SK-N-SH (cell line): ENCODE results near the gene GSG1L. TPM values are rescaled to one million over a fixed set of nuclear protein-coding genes. Genes with fewer than 3 reads are reported as not detected.
"Not testable (repeated sequence)": the region's sequence is repeated elsewhere in the genome, so short reads cannot be mapped to it uniquely, and the experiment has no call there.

Experiments
- CTCF ChIA-PET: fragments of 300-600, 350-600 bp; formaldehyde crosslinking; extraction: SDS; loops from one replicate; lab custom pipeline; 2021; lab: Yijun Ruan, JAX
- POLR2A ChIA-PET: fragments of 350-600 bp; sonication (Branson Sonifier 250); formaldehyde crosslinking; extraction: SDS; loops from one replicate; lab custom pipeline; 2020; ENCODE audit warnings: antibody characterized with exemption, inconsistent platforms; lab: Yijun Ruan, JAX
- DNase-seq: peaks from one replicate; pipeline ENCODE4 v3.0.0; 2012
- H2AFZ ChIP-seq: fragments of 200-600 bp; sonication (generic); 2 replicates; pipeline ENCODE4 v1.8.1; 2016; ENCODE audit warnings: antibody characterized with exemption, mild to moderate bottlenecking, low read depth
- H3F3A ChIP-seq: fragments of 200-600 bp; sonication (generic); replicated peaks from 2 replicates; pipeline ENCODE3; 2016; ENCODE audit warnings: antibody characterized with exemption, mild to moderate bottlenecking; ENCODE audit not compliant: insufficient read depth
- H3K27ac ChIP-seq, 2 experiments: fragments of 200-500 bp in 1 of 2; fragments of 200-600 bp in 1 of 2; sonication (Bioruptor generic) in 1 of 2; sonication (generic), shearing (Covaris generic) in 1 of 2; 2 replicates each; pipeline versions ENCODE4 v1.5.1 to v1.6.1; 2014 to 2016; ENCODE audit warnings: low read depth in 2 of 2, inconsistent platforms in 1 of 2, low read length in 1 of 2, mild to moderate bottlenecking in 1 of 2, mixed read lengths in 1 of 2
- H3K27me3 ChIP-seq: fragments of 200-600 bp; sonication (generic), shearing (Covaris generic); 2 replicates; pipeline ENCODE4 v1.6.1; 2016; ENCODE audit warnings: mixed run types; ENCODE audit not compliant: insufficient read depth
- H3K36me3 ChIP-seq, 2 experiments: fragments of 200-500 bp in 1 of 2; fragments of 200-600 bp in 1 of 2; sonication (Bioruptor generic) in 1 of 2; sonication (generic) in 1 of 2; replicated peaks in 1 of 2; 2 replicates each; pipeline versions ENCODE3 to v1.5.1; 2014 to 2016; ENCODE audit warnings: low read length in 1 of 2, mild to moderate bottlenecking in 1 of 2; ENCODE audit not compliant: insufficient read depth in 2 of 2, control insufficient read depth in 1 of 2
- H3K4me1 ChIP-seq, 2 experiments: fragments of 200-500 bp in 1 of 2; fragments of 200-600 bp in 1 of 2; sonication (Bioruptor generic) in 1 of 2; sonication (generic), shearing (Covaris generic) in 1 of 2; 2 replicates each; pipeline versions ENCODE4 v1.5.1 to v1.6.1; 2014 to 2016; ENCODE audit warnings: low read depth in 1 of 2, low read length in 1 of 2, mixed run types in 1 of 2; ENCODE audit not compliant: insufficient read depth in 2 of 2, control insufficient read depth in 1 of 2
- H3K4me2 ChIP-seq: fragments of 200-600 bp; sonication (generic), shearing (Covaris generic); 2 replicates; pipeline ENCODE4 v1.6.1; 2017; ENCODE audit warnings: mixed run types
- H3K4me3 ChIP-seq, 2 experiments: fragments of 200-500 bp in 1 of 2; fragments of 200-600 bp in 1 of 2; sonication (Bioruptor generic) in 1 of 2; sonication (generic), shearing (Covaris generic) in 1 of 2; 2 replicates each; pipeline versions ENCODE4 v1.5.1 to v1.8.1; 2014 to 2016; ENCODE audit warnings: low read depth in 2 of 2, inconsistent platforms in 1 of 2, low read length in 1 of 2, mild to moderate bottlenecking in 1 of 2, mixed read lengths in 1 of 2, moderate library complexity in 1 of 2
- H3K79me2 ChIP-seq: fragments of 200-600 bp; sonication (generic); 2 replicates; pipeline ENCODE4 v1.8.1; 2017; ENCODE audit warnings: mild to moderate bottlenecking; ENCODE audit not compliant: insufficient read depth
- H3K9ac ChIP-seq: fragments of 200-600 bp; sonication (generic); 2 replicates; pipeline ENCODE4 v1.6.1; 2017; ENCODE audit warnings: mixed run types
- H3K9me2 ChIP-seq: fragments of 200-600 bp; sonication (generic); 2 replicates; pipeline ENCODE4 v1.6.1; 2017; ENCODE audit warnings: mixed run types
- H3K9me3 ChIP-seq: fragments of 200-600 bp; sonication (generic); 2 replicates; pipeline ENCODE4 v1.6.1; 2017; ENCODE audit warnings: mixed run types, mild to moderate bottlenecking, moderate library complexity
- H4K20me1 ChIP-seq: fragments of 200-600 bp; sonication (generic); 2 replicates; pipeline ENCODE4 v1.6.1; 2017; ENCODE audit warnings: mild to moderate bottlenecking, mixed run types; ENCODE audit not compliant: insufficient read depth
- FOXJ3 ChIP-seq: sonication (generic); formaldehyde crosslinking; IDR thresholded peaks from 2 replicates; pipeline ENCODE4 v1.5.1; 2020; ENCODE audit warnings: mild to moderate bottlenecking, missing genetic modification reagents
- GABPA ChIP-seq: IDR thresholded peaks from 2 replicates; pipeline ENCODE4 v1.4.0; 2012; ENCODE audit warnings: low read depth, mild to moderate bottlenecking
- MEF2A ChIP-seq: IDR thresholded peaks from 2 replicates; pipeline ENCODE4 v1.4.0; 2012; ENCODE audit warnings: low read depth, borderline replicate concordance
- POLR2AphosphoS5 ChIP-seq: IDR thresholded peaks from 2 replicates; pipeline ENCODE4 v1.6.1; 2012; ENCODE audit warnings: low read depth, low read length
- RFX5 ChIP-seq: IDR thresholded peaks from 2 replicates; pipeline ENCODE4 v1.6.1; 2012; ENCODE audit warnings: mild to moderate bottlenecking, improper control_type of control experiment, low read length
- SMC3 ChIP-seq: IDR thresholded peaks from 2 replicates; pipeline ENCODE4 v1.6.1; 2012; ENCODE audit warnings: low read depth, low read length, improper control_type of control experiment
- WGBS: methylation state at CpG from one replicate; pipeline ENCODE4 v1.1.6; 2017; ENCODE audit warnings: low lambda C conversion rate; 5-methylcytosine and 5-hydroxymethylcytosine counted together
- polyA plus RNA-seq, 3 experiments: library from polyadenylated mRNA; depleted of rRNA; stranded (reverse); fragments of >200 nt; gene quantifications; 2 replicates each; pipeline ENCODE4 v1.2.3, GENCODE V29; 2012
- TF ChIP-seq, protein P1 (sequence below): fragments of 150-350 bp; IDR thresholded peaks from 2 replicates; pipeline ENCODE4 v1.6.1; 2017; ENCODE audit warnings: antibody characterized with exemption, low read length, low read depth, borderline replicate concordance
- TF ChIP-seq, protein P2 (sequence below): IDR thresholded peaks from 2 replicates; pipeline ENCODE4 v1.4.0; 2012; ENCODE audit warnings: low read depth
- TF ChIP-seq, protein P3 (sequence below): fragments of 150-350 bp; IDR thresholded peaks from 2 replicates; pipeline ENCODE4 v1.6.1; 2016; ENCODE audit warnings: mild to moderate bottlenecking, low read depth, low read length
- TF ChIP-seq, protein P4 (sequence below): IDR thresholded peaks from 2 replicates; pipeline ENCODE4 v1.4.0; 2012; ENCODE audit warnings: low read depth, borderline replicate concordance
- TF ChIP-seq, protein P5 (sequence below): IDR thresholded peaks from 2 replicates; pipeline ENCODE4 v1.4.0; 2012; ENCODE audit warnings: low read depth, borderline replicate concordance
- TF ChIP-seq, protein P6 (sequence below): IDR thresholded peaks from 2 replicates; pipeline ENCODE4 v1.6.1; 2012; ENCODE audit warnings: mild to moderate bottlenecking, low read depth, low read length, moderate library complexity

Gene GSG1L
- polyA plus RNA-seq, 1 of the 3 experiments (the other 2 are of a cell fraction) = not detected

DNA sequence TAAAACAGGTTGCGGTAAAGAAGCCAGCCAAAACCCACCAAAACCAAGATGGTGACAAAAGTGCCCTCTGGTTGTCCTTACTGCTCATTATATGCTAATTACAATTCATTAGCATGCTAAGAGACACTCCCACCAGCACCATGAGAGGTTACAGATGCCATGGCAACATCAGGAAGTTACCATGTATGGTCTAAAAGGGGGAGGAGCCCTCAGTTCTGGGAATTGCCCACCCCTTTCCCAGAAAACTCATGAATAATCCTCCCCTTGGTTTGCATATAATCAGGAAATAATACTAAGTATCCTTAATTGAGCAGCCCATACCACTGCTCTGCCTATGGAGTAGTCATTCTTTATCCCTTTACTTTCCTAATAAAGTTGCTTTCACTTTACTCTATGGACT, 190.9 kb downstream of the GSG1L start:
- DNase-seq, H3K36me3 ChIP-seq, CTCF ChIA-PET, H3K9me3 ChIP-seq, H3K79me2 ChIP-seq, POLR2A ChIA-PET, H3K9me2 ChIP-seq, H2AFZ ChIP-seq, H3K27me3 ChIP-seq, H3K9ac ChIP-seq, H3K27ac ChIP-seq, H3K4me1 ChIP-seq, H4K20me1 ChIP-seq, H3F3A ChIP-seq, H3K4me3 ChIP-seq, H3K4me2 ChIP-seq: not testable (repeated sequence)
- 94% methylated on average over 1 of the region's 1 CpG for WGBS

DNA sequence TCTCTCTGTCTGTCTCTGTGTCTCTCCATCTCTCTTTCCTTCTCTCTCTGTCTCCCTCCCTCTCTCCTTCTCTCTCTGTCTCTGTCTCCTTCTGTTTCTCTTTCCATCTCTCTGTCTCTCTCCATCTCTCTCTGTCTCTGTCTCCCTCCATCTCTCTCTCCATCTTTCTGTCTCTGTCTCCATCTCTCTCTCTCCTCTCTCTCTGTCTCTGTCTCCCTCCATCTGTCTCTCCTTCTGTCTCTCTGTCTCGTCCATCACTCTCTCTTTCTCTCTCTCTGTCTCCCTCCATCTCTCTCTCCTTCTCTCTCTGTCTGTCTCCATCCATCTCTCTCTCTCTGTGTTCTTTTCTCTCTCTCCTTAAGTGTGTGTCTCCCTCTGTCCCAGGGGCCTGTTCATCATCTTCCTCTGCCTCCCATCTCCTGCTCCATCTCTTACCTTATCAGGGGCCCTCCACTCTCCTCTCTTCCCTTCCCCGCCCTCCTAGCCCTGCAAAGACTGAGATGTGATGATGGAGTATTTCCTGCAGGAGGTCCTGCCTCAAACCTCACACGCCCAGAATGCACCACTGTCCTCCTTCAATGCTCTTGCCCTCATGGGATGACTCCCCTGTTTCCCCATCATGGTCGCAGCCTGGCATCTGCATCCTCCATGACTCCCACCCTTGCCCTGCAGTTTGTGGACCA, 193.3 kb downstream of the GSG1L start:
- Histone ChIP-seq H3K4me1 (no peaks in the 10 kb centered on the region), H2AFZ (no peak overlapping the region), H3K4me3 (no peak overlapping the region), H3K9me3 (no peaks in the 10 kb centered on the region), H3K9ac (no peak overlapping the region), H3K27me3 (no peaks in the 10 kb centered on the region), H3K4me2 (no peak overlapping the region), H3K79me2 (no peaks in the 10 kb centered on the region), H3K9me2 (no peaks in the 10 kb centered on the region), H3K27ac (no peak overlapping the region), H4K20me1 (no peaks in the 10 kb centered on the region), H3K36me3 (no peaks in the 10 kb centered on the region), H3F3A (no peaks in the 10 kb centered on the region)
- no peak for DNase-seq
- no peak for TF ChIP-seq FOXJ3 (CRISPR knock-in tag)
- TF ChIP-seq MEF2A = no peak
- TF ChIP-seq, protein P1, sequence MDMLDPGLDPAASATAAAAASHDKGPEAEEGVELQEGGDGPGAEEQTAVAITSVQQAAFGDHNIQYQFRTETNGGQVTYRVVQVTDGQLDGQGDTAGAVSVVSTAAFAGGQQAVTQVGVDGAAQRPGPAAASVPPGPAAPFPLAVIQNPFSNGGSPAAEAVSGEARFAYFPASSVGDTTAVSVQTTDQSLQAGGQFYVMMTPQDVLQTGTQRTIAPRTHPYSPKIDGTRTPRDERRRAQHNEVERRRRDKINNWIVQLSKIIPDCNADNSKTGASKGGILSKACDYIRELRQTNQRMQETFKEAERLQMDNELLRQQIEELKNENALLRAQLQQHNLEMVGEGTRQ = no peak
- TF ChIP-seq, protein P2, sequence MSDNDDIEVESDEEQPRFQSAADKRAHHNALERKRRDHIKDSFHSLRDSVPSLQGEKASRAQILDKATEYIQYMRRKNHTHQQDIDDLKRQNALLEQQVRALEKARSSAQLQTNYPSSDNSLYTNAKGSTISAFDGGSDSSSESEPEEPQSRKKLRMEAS = no peak
- TF ChIP-seq, protein P3, sequence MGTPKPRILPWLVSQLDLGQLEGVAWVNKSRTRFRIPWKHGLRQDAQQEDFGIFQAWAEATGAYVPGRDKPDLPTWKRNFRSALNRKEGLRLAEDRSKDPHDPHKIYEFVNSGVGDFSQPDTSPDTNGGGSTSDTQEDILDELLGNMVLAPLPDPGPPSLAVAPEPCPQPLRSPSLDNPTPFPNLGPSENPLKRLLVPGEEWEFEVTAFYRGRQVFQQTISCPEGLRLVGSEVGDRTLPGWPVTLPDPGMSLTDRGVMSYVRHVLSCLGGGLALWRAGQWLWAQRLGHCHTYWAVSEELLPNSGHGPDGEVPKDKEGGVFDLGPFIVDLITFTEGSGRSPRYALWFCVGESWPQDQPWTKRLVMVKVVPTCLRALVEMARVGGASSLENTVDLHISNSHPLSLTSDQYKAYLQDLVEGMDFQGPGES = no peak
- TF ChIP-seq GABPA = no peak
- no peak for TF ChIP-seq RFX5
- TF ChIP-seq SMC3 = no peak
- ChIA-PET POLR2A (no interaction called here), CTCF (no interaction called here)
- 23% methylated on average over 4 of the region's 4 CpGs for WGBS

DNA sequence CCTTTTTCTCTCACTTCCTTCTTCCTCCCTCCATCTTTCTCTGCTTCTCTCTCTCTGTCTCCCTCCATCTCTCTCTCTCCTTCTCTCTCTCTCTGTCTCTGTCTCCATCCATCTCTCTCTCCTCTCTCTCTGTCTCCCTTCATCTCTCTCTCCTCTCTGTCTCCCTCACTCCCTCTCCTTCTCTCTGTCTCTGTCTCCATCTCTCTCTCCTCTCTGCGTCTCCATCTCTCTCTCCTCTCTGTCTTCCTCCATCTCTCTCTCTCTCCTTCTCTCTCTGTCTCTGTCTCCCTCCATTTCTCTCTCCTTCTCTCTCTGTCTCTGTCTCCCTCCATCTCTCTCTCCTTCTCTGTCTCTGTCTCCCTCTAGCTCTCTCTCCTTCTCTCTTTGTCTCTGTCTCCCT, 194.1 kb downstream of the GSG1L start:
- ChIA-PET CTCF (interaction anchor here (1.0 to 2.5 kb wide), 2 partner anchors 103 to 171 kb away, joined by 3 to 13 read pairs; no protein-coding TSS in a partner anchor), POLR2A (no interaction called here)
- 47% methylated on average over 1 of the region's 1 CpG for WGBS
- TF ChIP-seq, protein P4, sequence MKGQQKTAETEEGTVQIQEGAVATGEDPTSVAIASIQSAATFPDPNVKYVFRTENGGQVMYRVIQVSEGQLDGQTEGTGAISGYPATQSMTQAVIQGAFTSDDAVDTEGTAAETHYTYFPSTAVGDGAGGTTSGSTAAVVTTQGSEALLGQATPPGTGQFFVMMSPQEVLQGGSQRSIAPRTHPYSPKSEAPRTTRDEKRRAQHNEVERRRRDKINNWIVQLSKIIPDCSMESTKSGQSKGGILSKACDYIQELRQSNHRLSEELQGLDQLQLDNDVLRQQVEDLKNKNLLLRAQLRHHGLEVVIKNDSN = no peak
- TF ChIP-seq POLR2AphosphoS5 = no peak
- TF ChIP-seq, protein P5, sequence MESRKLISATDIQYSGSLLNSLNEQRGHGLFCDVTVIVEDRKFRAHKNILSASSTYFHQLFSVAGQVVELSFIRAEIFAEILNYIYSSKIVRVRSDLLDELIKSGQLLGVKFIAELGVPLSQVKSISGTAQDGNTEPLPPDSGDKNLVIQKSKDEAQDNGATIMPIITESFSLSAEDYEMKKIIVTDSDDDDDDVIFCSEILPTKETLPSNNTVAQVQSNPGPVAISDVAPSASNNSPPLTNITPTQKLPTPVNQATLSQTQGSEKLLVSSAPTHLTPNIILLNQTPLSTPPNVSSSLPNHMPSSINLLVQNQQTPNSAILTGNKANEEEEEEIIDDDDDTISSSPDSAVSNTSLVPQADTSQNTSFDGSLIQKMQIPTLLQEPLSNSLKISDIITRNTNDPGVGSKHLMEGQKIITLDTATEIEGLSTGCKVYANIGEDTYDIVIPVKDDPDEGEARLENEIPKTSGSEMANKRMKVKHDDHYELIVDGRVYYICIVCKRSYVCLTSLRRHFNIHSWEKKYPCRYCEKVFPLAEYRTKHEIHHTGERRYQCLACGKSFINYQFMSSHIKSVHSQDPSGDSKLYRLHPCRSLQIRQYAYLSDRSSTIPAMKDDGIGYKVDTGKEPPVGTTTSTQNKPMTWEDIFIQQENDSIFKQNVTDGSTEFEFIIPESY = no peak
- TF ChIP-seq GABPA = no peak
- TF ChIP-seq, protein P6, sequence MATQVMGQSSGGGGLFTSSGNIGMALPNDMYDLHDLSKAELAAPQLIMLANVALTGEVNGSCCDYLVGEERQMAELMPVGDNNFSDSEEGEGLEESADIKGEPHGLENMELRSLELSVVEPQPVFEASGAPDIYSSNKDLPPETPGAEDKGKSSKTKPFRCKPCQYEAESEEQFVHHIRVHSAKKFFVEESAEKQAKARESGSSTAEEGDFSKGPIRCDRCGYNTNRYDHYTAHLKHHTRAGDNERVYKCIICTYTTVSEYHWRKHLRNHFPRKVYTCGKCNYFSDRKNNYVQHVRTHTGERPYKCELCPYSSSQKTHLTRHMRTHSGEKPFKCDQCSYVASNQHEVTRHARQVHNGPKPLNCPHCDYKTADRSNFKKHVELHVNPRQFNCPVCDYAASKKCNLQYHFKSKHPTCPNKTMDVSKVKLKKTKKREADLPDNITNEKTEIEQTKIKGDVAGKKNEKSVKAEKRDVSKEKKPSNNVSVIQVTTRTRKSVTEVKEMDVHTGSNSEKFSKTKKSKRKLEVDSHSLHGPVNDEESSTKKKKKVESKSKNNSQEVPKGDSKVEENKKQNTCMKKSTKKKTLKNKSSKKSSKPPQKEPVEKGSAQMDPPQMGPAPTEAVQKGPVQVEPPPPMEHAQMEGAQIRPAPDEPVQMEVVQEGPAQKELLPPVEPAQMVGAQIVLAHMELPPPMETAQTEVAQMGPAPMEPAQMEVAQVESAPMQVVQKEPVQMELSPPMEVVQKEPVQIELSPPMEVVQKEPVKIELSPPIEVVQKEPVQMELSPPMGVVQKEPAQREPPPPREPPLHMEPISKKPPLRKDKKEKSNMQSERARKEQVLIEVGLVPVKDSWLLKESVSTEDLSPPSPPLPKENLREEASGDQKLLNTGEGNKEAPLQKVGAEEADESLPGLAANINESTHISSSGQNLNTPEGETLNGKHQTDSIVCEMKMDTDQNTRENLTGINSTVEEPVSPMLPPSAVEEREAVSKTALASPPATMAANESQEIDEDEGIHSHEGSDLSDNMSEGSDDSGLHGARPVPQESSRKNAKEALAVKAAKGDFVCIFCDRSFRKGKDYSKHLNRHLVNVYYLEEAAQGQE = no peak

More for the DNA sequence above, 194.1 kb downstream of the GSG1L start:
- Histone ChIP-seq H3K27ac (no peak overlapping the region), H3K79me2 (no peaks in the 10 kb centered on the region), H3K27me3 (no peaks in the 10 kb centered on the region), H3K4me2 (no peak overlapping the region), H3K4me3 (no peak overlapping the region), H4K20me1 (no peaks in the 10 kb centered on the region), H3K9me2 (no peaks in the 10 kb centered on the region), H2AFZ (no peak overlapping the region), H3K4me1 (no peaks in the 10 kb centered on the region), H3F3A (no peaks in the 10 kb centered on the region), H3K9ac (no peak overlapping the region), H3K9me3 (no peaks in the 10 kb centered on the region), H3K36me3 (no peaks in the 10 kb centered on the region)
- no peak for DNase-seq
